Activated naive CD8-positive, alpha-beta T cell treated with anti-CD3 and anti-CD28 coated beads, Interleukin-2, amount 10 ng/mL, durations not matched to agents 7 days and 5 days (primary cell): ENCODE results near the gene FAM149A. TPM values are rescaled to one million over a fixed set of nuclear protein-coding genes. Genes with fewer than 3 reads are reported as not detected.

Experiments used
- ATAC-seq: fragments of 150-1000 bp; cut with Tn5 transposase; one replicate; pipeline ENCODE4 v1.10.0; 2021; ENCODE audit warnings: low read depth, moderate library complexity
- POLR2A ChIA-PET: fragments of 350-600 bp; sonication (Branson Sonifier 250); formaldehyde crosslinking; loops from one replicate; lab custom pipeline; 2021; ENCODE audit warnings: antibody characterized with exemption; lab: Charles Lee
- DNase-seq: peaks from one replicate; pipeline ENCODE4 v3.0.0; 2021
- H3K27ac Mint-ChIP-seq: one replicate; pipeline ENCODE4 v1.8.0; 2022; ENCODE audit warnings: mild to moderate bottlenecking, mixed read lengths
- H3K27me3 Mint-ChIP-seq: one replicate; pipeline ENCODE4 v1.8.0; 2022; ENCODE audit warnings: mild to moderate bottlenecking, moderate library complexity, mixed read lengths
- H3K36me3 Mint-ChIP-seq: one replicate; pipeline ENCODE4 v1.8.0; 2021; ENCODE audit warnings: mild to moderate bottlenecking, mixed read lengths
- H3K4me1 Mint-ChIP-seq: one replicate; pipeline ENCODE4 v1.8.0; 2021; ENCODE audit warnings: mixed read lengths
- H3K4me3 Mint-ChIP-seq: one replicate; pipeline ENCODE4 v1.8.0; 2022; ENCODE audit warnings: mild to moderate bottlenecking, moderate library complexity, mixed read lengths
- H3K9me3 Mint-ChIP-seq: one replicate; pipeline ENCODE4 v1.8.0; 2021; ENCODE audit warnings: mixed read lengths
- total RNA-seq, 2 experiments: library from RNA; stranded (reverse); gene quantifications; one replicate each; pipeline ENCODE4 v1.2.3, GENCODE V29; 2021

The FAM149A gene
- total RNA-seq, 2 experiments from 2014 or later: 0.88 to 1.4 TPM

GRCh38 chr4:186082221-186082620, 22.3 kb upstream of the FAM149A start:
- no peaks in the 10 kb centered on the region for H3K9me3 Mint-ChIP-seq
- no peak overlapping the region for H3K27ac Mint-ChIP-seq
- H3K36me3 Mint-ChIP-seq: no peaks in the 10 kb centered on the region
- no peak overlapping the region for H3K4me3 Mint-ChIP-seq
- ATAC-seq: no peak
- no peak for DNase-seq
- no peaks in the 10 kb centered on the region for H3K4me1 Mint-ChIP-seq
- peaks cover 4% of the 10 kb centered on the region for H3K27me3 Mint-ChIP-seq
- POLR2A ChIA-PET: no interaction called here

GRCh38 chr4:186088523-186088922, 16.0 kb upstream of the FAM149A start:
- H3K4me1 Mint-ChIP-seq: no peaks in the 10 kb centered on the region
- H3K36me3 Mint-ChIP-seq: no peaks in the 10 kb centered on the region
- POLR2A ChIA-PET: no interaction called here
- ATAC-seq (no peak), DNase-seq (no peak)
- no peak overlapping the region for H3K27ac Mint-ChIP-seq
- peaks cover 3% of the 10 kb centered on the region for H3K27me3 Mint-ChIP-seq
- H3K9me3 Mint-ChIP-seq: peaks cover 4% of the 10 kb centered on the region
- no peak overlapping the region for H3K4me3 Mint-ChIP-seq

- POLR2A ChIA-PET: no interaction called here
- Mint-ChIP-seq H3K27ac (no peak overlapping the region), H3K36me3 (no peaks in the 10 kb centered on the region), H3K4me3 (no peak overlapping the region), H3K4me1 (no peaks in the 10 kb centered on the region), H3K9me3 (peaks cover 4% of the 10 kb centered on the region), H3K27me3 (peaks cover 6% of the 10 kb centered on the region)
- DNase-seq: no peak
- no peak for ATAC-seq
Observed at GRCh38 chr4:186092296-186092695, 12.2 kb upstream of the FAM149A start.

GRCh38 chr4:186095406-186095805, 9.1 kb upstream of the FAM149A start:
- ATAC-seq (no peak), DNase-seq (no peak)
- no peaks in the 10 kb centered on the region for H3K36me3 Mint-ChIP-seq
- POLR2A ChIA-PET: no interaction called here
- no peaks in the 10 kb centered on the region for H3K4me1 Mint-ChIP-seq
- H3K27ac Mint-ChIP-seq: no peak overlapping the region
- H3K4me3 Mint-ChIP-seq: no peak overlapping the region
- peaks cover 2% of the 10 kb centered on the region for H3K9me3 Mint-ChIP-seq
- H3K27me3 Mint-ChIP-seq: peaks cover 4% of the 10 kb centered on the region

GRCh38 chr4:186096681-186097165, 7.8 kb upstream of the FAM149A start:
- H3K36me3 Mint-ChIP-seq: no peaks in the 10 kb centered on the region
- peaks cover 4% of the 10 kb centered on the region for H3K27me3 Mint-ChIP-seq
- DNase-seq (no peak), ATAC-seq (no peak)
- no peak overlapping the region for H3K4me3 Mint-ChIP-seq
- POLR2A ChIA-PET: no interaction called here
- no peaks in the 10 kb centered on the region for H3K9me3 Mint-ChIP-seq
- no peak overlapping the region for H3K27ac Mint-ChIP-seq
- no peaks in the 10 kb centered on the region for H3K4me1 Mint-ChIP-seq

- POLR2A ChIA-PET: no interaction called here
- Mint-ChIP-seq H3K4me3 (no peak overlapping the region), H3K27ac (no peak overlapping the region), H3K9me3 (no peaks in the 10 kb centered on the region), H3K4me1 (no peaks in the 10 kb centered on the region), H3K27me3 (peaks cover 5% of the 10 kb centered on the region), H3K36me3 (no peaks in the 10 kb centered on the region)
- DNase-seq: no peak
- no peak for ATAC-seq
Observed at GRCh38 chr4:186097386-186097785, 7.1 kb upstream of the FAM149A start.

GRCh38 chr4:186102931-186103330, 1.6 kb upstream of the FAM149A start:
- ATAC-seq (no peak), DNase-seq (no peak)
- no peak overlapping the region for H3K4me3 Mint-ChIP-seq
- no peak overlapping the region for H3K27ac Mint-ChIP-seq
- no peaks in the 10 kb centered on the region for H3K36me3 Mint-ChIP-seq
- peaks cover 2% of the 10 kb centered on the region for H3K4me1 Mint-ChIP-seq
- POLR2A ChIA-PET: no interaction called here
- H3K27me3 Mint-ChIP-seq: peaks cover 43% of the 10 kb centered on the region
- H3K9me3 Mint-ChIP-seq: no peaks in the 10 kb centered on the region

GRCh38 chr4:186104890-186105646, 564 bp downstream of the FAM149A start:
- Mint-ChIP-seq H3K36me3 (no peaks in the 10 kb centered on the region), H3K4me3 (peak overlapping the region; percentile 67), H3K9me3 (no peaks in the 10 kb centered on the region), H3K4me1 (peaks cover 2% of the 10 kb centered on the region), H3K27me3 (peaks cover 49% of the 10 kb centered on the region), H3K27ac (no peak overlapping the region)
- DNase-seq (peak; percentile 32), ATAC-seq (peak; percentile 47)
- POLR2A ChIA-PET: no interaction called here

- Mint-ChIP-seq H3K4me3 (peak overlapping the region; percentile 67), H3K27me3 (peaks cover 49% of the 10 kb centered on the region)
Observed at GRCh38 chr4:186105647-186106321, 1.3 kb downstream of the FAM149A start.

GRCh38 chr4:186107947-186108346, 3.4 kb downstream of the FAM149A start:
- no peak for DNase-seq
- H3K27ac Mint-ChIP-seq: no peak overlapping the region
- ATAC-seq: no peak

More at GRCh38 chr4:186105647-186106321, 1.3 kb downstream of the FAM149A start:
- DNase-seq (no peak), ATAC-seq (no peak)
- H3K4me1 Mint-ChIP-seq: peaks cover 2% of the 10 kb centered on the region
- POLR2A ChIA-PET: no interaction called here
- no peaks in the 10 kb centered on the region for H3K9me3 Mint-ChIP-seq
- H3K36me3 Mint-ChIP-seq: no peaks in the 10 kb centered on the region
- H3K27ac Mint-ChIP-seq: no peak overlapping the region

GRCh38 chr4:186108391-186108790, 3.9 kb downstream of the FAM149A start:
- Mint-ChIP-seq H3K4me1 (peaks cover 2% of the 10 kb centered on the region), H3K36me3 (no peaks in the 10 kb centered on the region), H3K27ac (no peak overlapping the region), H3K4me3 (no peak overlapping the region), H3K27me3 (peaks cover 40% of the 10 kb centered on the region), H3K9me3 (no peaks in the 10 kb centered on the region)
- DNase-seq (no peak), ATAC-seq (no peak)
- POLR2A ChIA-PET: no interaction called here

More at GRCh38 chr4:186107947-186108346, 3.4 kb downstream of the FAM149A start:
- Mint-ChIP-seq H3K36me3 (no peaks in the 10 kb centered on the region), H3K4me3 (no peak overlapping the region), H3K9me3 (no peaks in the 10 kb centered on the region), H3K27me3 (peaks cover 44% of the 10 kb centered on the region), H3K4me1 (peaks cover 2% of the 10 kb centered on the region)
- POLR2A ChIA-PET: no interaction called here

GRCh38 chr4:186109245-186109644, 4.7 kb downstream of the FAM149A start:
- ATAC-seq (no peak), DNase-seq (no peak)
- Mint-ChIP-seq H3K27me3 (peaks cover 31% of the 10 kb centered on the region), H3K36me3 (no peaks in the 10 kb centered on the region), H3K4me1 (peaks cover under 1% of the 10 kb centered on the region), H3K4me3 (no peak overlapping the region), H3K27ac (no peak overlapping the region), H3K9me3 (no peaks in the 10 kb centered on the region)
- POLR2A ChIA-PET: no interaction called here

- ATAC-seq: no peak
- H3K9me3 Mint-ChIP-seq: no peaks in the 10 kb centered on the region
- H3K27ac Mint-ChIP-seq: no peak overlapping the region
- H3K4me3 Mint-ChIP-seq: no peak overlapping the region
- POLR2A ChIA-PET: no interaction called here
- DNase-seq: no peak
- no peaks in the 10 kb centered on the region for H3K36me3 Mint-ChIP-seq
- H3K27me3 Mint-ChIP-seq: peaks cover 4% of the 10 kb centered on the region
- H3K4me1 Mint-ChIP-seq: no peaks in the 10 kb centered on the region
Observed at GRCh38 chr4:186116697-186117096, 12.2 kb downstream of the FAM149A start.

- peaks cover 4% of the 10 kb centered on the region for H3K27me3 Mint-ChIP-seq
- no peak overlapping the region for H3K4me3 Mint-ChIP-seq
- ATAC-seq: no peak
- no peaks in the 10 kb centered on the region for H3K36me3 Mint-ChIP-seq
- H3K9me3 Mint-ChIP-seq: no peaks in the 10 kb centered on the region
- no peak for DNase-seq
- POLR2A ChIA-PET: no interaction called here
- no peaks in the 10 kb centered on the region for H3K4me1 Mint-ChIP-seq
- H3K27ac Mint-ChIP-seq: no peak overlapping the region
Observed at GRCh38 chr4:186118582-186118981, 14.1 kb downstream of the FAM149A start.
